Smooth muscle cell (in vitro differentiated cells): ENCODE measurements around the gene KCNC1. TPM values are rescaled to one million over a fixed set of nuclear protein-coding genes. Genes with fewer than 3 reads are reported as not detected.

Experiments
- DNase-seq: peaks from one replicate; lab custom pipeline; 2025; ENCODE audit not compliant: unreplicated experiment; lab: John Stamatoyannopoulos, UW
- H2AFZ ChIP-seq: fragments of 200-600 bp; sonication (generic); 2 replicates; pipeline ENCODE4 v1.6.0; 2016; ENCODE audit warnings: antibody characterized with exemption, low read depth, mild to moderate bottlenecking
- H3F3A ChIP-seq: fragments of 200-600 bp; sonication (generic); 2 replicates; pipeline ENCODE4 v1.6.0; 2017; ENCODE audit warnings: antibody characterized with exemption, low read depth
- H3K27ac ChIP-seq: fragments of 200-600 bp; sonication (generic); 2 replicates; pipeline ENCODE4 v1.5.1; 2016; ENCODE audit warnings: low read depth, mild to moderate bottlenecking
- H3K27me3 ChIP-seq: fragments of 200-600 bp; sonication (generic); 2 replicates; pipeline ENCODE4 v1.6.1; 2016; ENCODE audit warnings: low read depth, mild to moderate bottlenecking
- H3K36me3 ChIP-seq: fragments of 200-600 bp; sonication (generic); 2 replicates; pipeline ENCODE4 v1.5.1; 2016; ENCODE audit warnings: low read depth
- H3K4me1 ChIP-seq: fragments of 200-600 bp; sonication (generic); 2 replicates; pipeline ENCODE4 v1.5.1; 2016; ENCODE audit warnings: low read depth
- H3K4me2 ChIP-seq: fragments of 200-600 bp; sonication (generic); 2 replicates; pipeline ENCODE4 v1.6.0; 2016; ENCODE audit warnings: mild to moderate bottlenecking
- H3K4me3 ChIP-seq: fragments of 200-600 bp; sonication (generic); 2 replicates; pipeline ENCODE4 v1.5.1; 2016; ENCODE audit warnings: mild to moderate bottlenecking
- H3K79me2 ChIP-seq: fragments of 200-600 bp; sonication (generic); 2 replicates; pipeline ENCODE4 v1.6.0; 2016; ENCODE audit warnings: low read depth, mild to moderate bottlenecking
- H3K9ac ChIP-seq: fragments of 200-600 bp; sonication (generic); 2 replicates; pipeline ENCODE4 v1.6.0; 2016; ENCODE audit warnings: low read depth
- H3K9me3 ChIP-seq: fragments of 200-600 bp; sonication (generic); replicated peaks from 2 replicates; pipeline ENCODE4 v1.5.1; 2016; ENCODE audit warnings: low read depth
- H4K20me1 ChIP-seq: fragments of 200-600 bp; sonication (generic); 2 replicates; pipeline ENCODE4 v1.6.0; 2016; ENCODE audit warnings: low read depth
- CTCF ChIP-seq: fragments of 200-600 bp; sonication (generic); IDR thresholded peaks from 2 replicates; pipeline ENCODE4 v1.5.1; 2017; ENCODE audit warnings: borderline replicate concordance, mild to moderate bottlenecking, antibody characterized with exemption; ENCODE audit not compliant: insufficient read depth, poor library complexity, severe bottlenecking
- WGBS: methylation state at CpG from one replicate; pipeline ENCODE4 v1.1.7; 2016; ENCODE audit warnings: low lambda C conversion rate; 5-methylcytosine and 5-hydroxymethylcytosine counted together
- polyA plus RNA-seq: library from polyadenylated mRNA; unstranded; fragments of >200 nt; fragmentation: Nextera tagmentation; extraction: Ambion mirVana; gene quantifications from 2 replicates; pipeline ENCODE4 v1.2.1, GENCODE V29; 2016
- total RNA-seq: library from RNA; depleted of rRNA; stranded (reverse); fragments of >200 nt; gene quantifications from 2 replicates; pipeline ENCODE4 v1.2.3, GENCODE V29; 2014

The KCNC1 gene
- total and polyA plus RNA-seq, 2 experiments from 2014 or later, result not detected

GRCh38 chr11:17776212-17776875 lies 41.8 kb downstream of the KCNC1 start:
- no peak overlapping the region for H2AFZ ChIP-seq
- H3K36me3 ChIP-seq, result no peaks in the 10 kb centered on the region
- H3K79me2 ChIP-seq, result no peaks in the 10 kb centered on the region
- WGBS, result 80% methylated on average over 15 of the region's 15 CpGs
- no peak overlapping the region for H3K4me2 ChIP-seq
- H3K4me3 ChIP-seq, result no peak overlapping the region
- no peaks in the 10 kb centered on the region for H4K20me1 ChIP-seq
- no peak for TF ChIP-seq CTCF
- H3K27ac ChIP-seq, result no peak overlapping the region
- DNase-seq, result no peak
- H3K9ac ChIP-seq, result no peak overlapping the region
- H3K9me3 ChIP-seq, result no peaks in the 10 kb centered on the region
- no peaks in the 10 kb centered on the region for H3K27me3 ChIP-seq
- no peaks in the 10 kb centered on the region for H3F3A ChIP-seq
- H3K4me1 ChIP-seq, result peaks cover 4% of the 10 kb centered on the region

GRCh38 chr11:17777086-17777737 lies 42.6 kb downstream of the KCNC1 start:
- Histone ChIP-seq H3K4me3 (no peak overlapping the region), H4K20me1 (no peaks in the 10 kb centered on the region), H3K27me3 (no peaks in the 10 kb centered on the region), H3K4me1 (peaks cover 4% of the 10 kb centered on the region), H3F3A (no peaks in the 10 kb centered on the region), H2AFZ (no peak overlapping the region), H3K9me3 (no peaks in the 10 kb centered on the region), H3K9ac (no peak overlapping the region), H3K79me2 (no peaks in the 10 kb centered on the region), H3K4me2 (no peak overlapping the region), H3K27ac (no peak overlapping the region), H3K36me3 (no peaks in the 10 kb centered on the region)
- WGBS, result 93% methylated on average over 16 of the region's 16 CpGs
- TF ChIP-seq CTCF, result no peak
- DNase-seq, result no peak

GRCh38 chr11:17777738-17778091 lies 43.1 kb downstream of the KCNC1 start:
- H3K79me2 ChIP-seq, result no peaks in the 10 kb centered on the region
- TF ChIP-seq CTCF, result no peak
- H3K27me3 ChIP-seq, result no peaks in the 10 kb centered on the region
- H3K4me3 ChIP-seq, result no peak overlapping the region
- no peaks in the 10 kb centered on the region for H3K36me3 ChIP-seq
- H2AFZ ChIP-seq, result no peak overlapping the region
- H3K27ac ChIP-seq, result no peak overlapping the region
- no peaks in the 10 kb centered on the region for H4K20me1 ChIP-seq
- no peaks in the 10 kb centered on the region for H3K9me3 ChIP-seq
- no peak for DNase-seq
- H3K4me1 ChIP-seq, result peaks cover 4% of the 10 kb centered on the region
- 85% methylated on average over 13 of the region's 13 CpGs for WGBS
- no peak overlapping the region for H3K4me2 ChIP-seq
- H3F3A ChIP-seq, result no peaks in the 10 kb centered on the region
- H3K9ac ChIP-seq, result no peak overlapping the region

- Histone ChIP-seq H3K36me3 (no peaks in the 10 kb centered on the region), H3K4me3 (no peak overlapping the region), H3K79me2 (no peaks in the 10 kb centered on the region), H3F3A (no peaks in the 10 kb centered on the region), H3K4me2 (no peak overlapping the region), H2AFZ (no peak overlapping the region), H4K20me1 (no peaks in the 10 kb centered on the region), H3K27me3 (no peaks in the 10 kb centered on the region), H3K9ac (no peak overlapping the region), H3K27ac (no peak overlapping the region), H3K9me3 (no peaks in the 10 kb centered on the region), H3K4me1 (peaks cover 4% of the 10 kb centered on the region)
- DNase-seq, result no peak
- no peak for TF ChIP-seq CTCF
- 85% methylated on average over 5 of the region's 5 CpGs for WGBS
Measured at GRCh38 chr11:17778352-17778751, 43.8 kb downstream of the KCNC1 start.
